SIG-M5 (cell line): ENCODE results near the gene MYLK2.
"Not testable (repeated sequence)": the region's sequence is repeated elsewhere in the genome, so short reads cannot be mapped to it uniquely, and the experiment has no call there.

ENCODE experiments used
- DNase-seq: peaks from one replicate; lab custom pipeline; 2025; lab: John Stamatoyannopoulos, UW

Gene MYLK2

DNA sequence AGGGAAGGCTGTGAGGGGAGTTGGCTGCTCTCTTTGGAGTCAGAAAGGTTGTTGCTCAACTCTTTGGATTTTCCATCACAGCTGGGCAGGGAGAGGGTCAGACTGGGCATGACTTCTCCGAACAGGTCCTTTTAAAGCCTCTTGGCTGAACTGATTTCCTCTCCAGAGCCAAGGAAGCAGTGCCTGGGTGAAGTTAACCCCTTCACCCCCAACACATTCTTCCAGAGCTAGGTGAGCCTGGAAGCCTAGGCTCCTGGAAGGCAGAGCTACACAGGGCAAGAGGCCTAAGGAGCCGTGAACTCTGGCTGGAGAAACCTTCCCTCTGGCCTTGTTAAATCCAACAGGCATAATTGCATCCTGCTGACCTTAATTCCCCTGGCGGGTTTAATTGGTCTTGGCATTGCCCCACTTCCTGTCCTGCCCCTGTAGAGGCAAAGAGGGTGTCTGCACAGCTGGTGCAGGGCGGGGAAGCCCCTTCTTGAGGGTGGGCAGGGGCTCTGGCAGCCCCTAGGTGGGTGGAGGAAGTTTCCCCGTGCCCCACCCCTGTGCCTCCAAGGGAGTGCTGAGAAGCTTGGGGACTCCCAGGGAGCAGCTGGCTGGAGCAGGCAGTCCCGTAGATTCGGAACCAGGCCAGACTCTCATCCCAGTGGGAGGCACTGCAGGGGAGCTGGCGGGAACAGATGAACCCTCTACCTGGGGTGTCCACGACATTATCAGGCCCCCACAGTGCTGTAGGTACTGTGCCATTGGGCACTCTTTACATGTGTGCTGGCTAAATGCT lies 3.6 kb upstream of the MYLK2 start:
- no peak for DNase-seq

DNA sequence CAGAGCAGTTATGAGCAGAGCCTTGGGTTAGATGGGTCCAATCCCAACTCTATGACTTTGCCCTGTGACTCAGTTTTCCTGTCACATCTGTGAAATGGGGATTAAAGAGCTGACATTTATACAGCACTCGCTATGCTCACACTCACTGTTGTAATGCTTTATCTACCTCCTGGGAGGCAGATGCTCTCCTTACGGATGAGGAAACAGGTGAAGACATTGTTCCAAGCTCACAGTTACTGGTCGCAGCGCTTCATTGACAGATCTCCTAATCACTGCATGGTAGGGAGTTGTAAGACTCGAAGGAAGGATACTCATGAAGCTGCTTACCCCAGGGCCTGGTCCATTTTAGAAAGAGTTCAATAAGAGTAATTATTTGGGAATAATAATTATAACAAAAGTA lies 2.9 kb upstream of the MYLK2 start:
- DNase-seq = no peak

DNA sequence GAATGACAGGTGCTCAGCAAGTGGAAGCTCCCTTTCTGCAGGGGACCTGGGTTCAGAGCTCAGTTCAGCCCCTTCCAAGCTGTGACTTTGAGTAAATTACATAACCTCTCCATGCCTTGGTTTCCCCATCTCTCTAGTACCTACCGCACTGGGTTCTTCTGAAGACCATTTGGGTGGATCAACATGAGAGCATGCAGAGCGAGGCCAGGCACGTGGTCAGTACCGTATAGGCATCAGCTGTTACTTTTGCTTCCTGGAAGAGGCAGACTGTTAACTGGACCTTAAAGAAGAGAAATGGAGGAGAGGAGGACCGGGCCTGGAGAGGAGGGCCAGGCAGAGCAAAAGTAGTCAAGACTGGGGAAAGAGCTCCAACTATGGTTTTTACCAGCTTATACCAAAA lies 1.7 kb upstream of the MYLK2 start:
- no peak for DNase-seq

- DNase-seq = no peak
Measured at GRCh38 chr20:31818376-31818908, 714 bp upstream of the MYLK2 start.

GRCh38 chr20:31820228-31820627 lies 1.1 kb downstream of the MYLK2 start:
- no peak for DNase-seq

DNA sequence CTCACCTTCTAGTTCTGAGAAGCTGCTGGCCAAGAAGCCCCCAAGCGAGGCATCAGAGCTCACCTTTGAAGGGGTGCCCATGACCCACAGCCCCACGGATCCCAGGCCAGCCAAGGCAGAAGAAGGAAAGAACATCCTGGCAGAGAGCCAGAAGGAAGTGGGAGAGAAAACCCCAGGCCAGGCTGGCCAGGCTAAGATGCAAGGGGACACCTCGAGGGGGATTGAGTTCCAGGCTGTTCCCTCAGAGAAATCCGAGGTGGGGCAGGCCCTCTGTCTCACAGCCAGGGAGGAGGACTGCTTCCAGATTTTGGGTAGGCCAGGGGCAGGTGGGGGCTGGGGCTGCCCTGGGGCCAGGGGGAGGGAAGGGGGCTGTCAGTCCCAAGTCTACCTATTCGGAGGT lies 2.3 kb downstream of the MYLK2 start:
- no peak for DNase-seq

- no peak for DNase-seq
Measured at GRCh38 chr20:31822421-31823330, 3.5 kb downstream of the MYLK2 start.

DNA sequence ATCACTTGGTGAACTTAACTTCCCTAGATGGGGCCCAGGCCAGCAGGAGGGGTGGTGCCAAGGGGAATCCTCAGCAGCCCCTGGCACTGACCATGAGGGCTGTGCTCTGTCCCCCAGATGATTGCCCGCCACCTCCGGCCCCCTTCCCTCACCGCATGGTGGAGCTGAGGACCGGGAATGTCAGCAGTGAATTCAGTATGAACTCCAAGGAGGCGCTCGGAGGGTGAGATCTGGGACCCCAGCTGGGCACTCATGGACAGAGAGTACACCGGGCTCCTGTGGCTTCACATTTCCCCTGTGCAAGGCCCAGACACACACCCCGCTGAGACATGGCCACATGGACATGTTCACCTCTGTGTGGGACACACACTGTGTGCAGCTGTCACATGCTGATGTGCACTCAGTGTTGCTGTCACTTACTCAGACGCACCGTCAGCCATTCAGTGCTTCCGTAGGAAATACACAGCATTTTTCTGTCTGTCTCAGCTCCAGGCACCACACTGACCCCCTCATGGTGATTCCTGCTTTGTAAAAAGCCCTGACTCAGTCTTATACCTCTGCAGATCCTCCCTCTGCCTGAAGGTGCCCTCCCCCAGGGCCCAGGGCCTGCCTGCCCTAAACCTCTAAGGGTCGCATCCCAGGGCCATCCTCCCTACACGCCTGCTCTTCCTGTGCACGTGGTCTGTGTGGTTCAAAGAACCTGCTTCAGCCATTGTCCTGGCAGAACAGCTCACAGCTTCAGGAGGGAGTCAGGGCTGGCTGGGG lies 4.4 kb downstream of the MYLK2 start:
- no peak for DNase-seq

- DNase-seq = no peak
Measured at GRCh38 chr20:31824125-31824485, 4.9 kb downstream of the MYLK2 start.

GRCh38 chr20:31824554-31825313 lies 5.6 kb downstream of the MYLK2 start:
- DNase-seq = no peak

DNA sequence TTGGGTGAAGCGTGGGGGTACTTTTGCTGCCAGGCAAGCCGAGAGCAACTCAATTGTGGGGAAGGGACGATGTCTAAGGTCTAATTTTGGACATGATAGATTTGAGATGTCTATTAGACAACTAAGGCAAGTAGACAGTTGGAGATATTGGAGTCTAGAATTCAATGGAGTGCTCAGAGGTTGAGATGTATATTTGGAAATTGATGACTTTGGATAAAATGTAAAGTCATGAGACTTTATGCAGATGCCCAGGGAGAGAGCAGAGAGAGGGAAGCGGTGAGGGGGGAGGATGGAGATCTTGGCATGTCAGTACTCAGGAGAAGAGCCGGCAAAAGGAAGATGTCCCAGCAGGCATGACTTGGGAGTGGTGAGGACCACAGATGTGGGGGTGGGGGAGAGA lies 6.9 kb downstream of the MYLK2 start:
- DNase-seq = no peak

DNA sequence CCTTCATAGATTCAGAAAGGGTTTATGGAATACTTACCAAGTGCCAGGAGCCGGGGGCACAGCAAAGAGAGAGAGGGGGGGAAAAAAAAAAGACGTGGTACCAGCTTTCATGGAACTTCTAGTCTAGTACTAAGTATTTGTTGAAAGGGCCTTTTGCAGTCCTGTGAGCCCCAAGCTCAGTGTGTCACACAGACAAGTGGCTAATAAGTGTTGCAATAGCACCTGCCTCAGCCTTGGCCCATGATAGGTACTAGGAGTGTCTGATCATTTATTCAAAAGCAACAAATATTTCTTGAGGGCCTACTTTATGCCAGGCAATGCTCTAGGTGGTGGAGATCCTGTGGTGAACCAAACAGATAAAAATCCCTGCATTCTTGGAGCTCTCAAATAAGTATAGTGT lies 7.9 kb downstream of the MYLK2 start:
- DNase-seq = no peak

- not testable (repeated sequence) for DNase-seq
Measured at GRCh38 chr20:31828016-31828415, 8.9 kb downstream of the MYLK2 start.

DNA sequence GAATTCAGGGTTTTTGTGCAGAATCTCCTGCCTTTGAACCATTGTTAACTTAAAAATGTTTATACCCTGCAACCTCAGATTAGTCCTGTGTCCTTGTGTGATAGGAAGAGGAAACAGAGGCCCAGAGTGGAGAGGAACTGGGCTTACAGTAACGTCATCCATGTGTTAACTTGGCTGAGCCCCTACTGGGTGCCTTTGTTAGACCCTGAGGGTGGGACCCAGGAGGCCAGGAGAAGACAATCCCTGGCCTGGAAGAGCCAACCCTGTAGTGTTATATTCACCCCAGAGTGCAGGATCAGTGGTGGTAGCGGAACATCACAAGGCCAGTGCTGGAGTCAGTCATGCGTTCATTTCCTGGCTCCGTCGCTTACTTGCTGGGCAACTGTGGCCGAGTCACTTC lies 10.6 kb downstream of the MYLK2 start:
- no peak for DNase-seq

- no peak for DNase-seq
Measured at GRCh38 chr20:31830406-31830981, 11.3 kb downstream of the MYLK2 start.

DNA sequence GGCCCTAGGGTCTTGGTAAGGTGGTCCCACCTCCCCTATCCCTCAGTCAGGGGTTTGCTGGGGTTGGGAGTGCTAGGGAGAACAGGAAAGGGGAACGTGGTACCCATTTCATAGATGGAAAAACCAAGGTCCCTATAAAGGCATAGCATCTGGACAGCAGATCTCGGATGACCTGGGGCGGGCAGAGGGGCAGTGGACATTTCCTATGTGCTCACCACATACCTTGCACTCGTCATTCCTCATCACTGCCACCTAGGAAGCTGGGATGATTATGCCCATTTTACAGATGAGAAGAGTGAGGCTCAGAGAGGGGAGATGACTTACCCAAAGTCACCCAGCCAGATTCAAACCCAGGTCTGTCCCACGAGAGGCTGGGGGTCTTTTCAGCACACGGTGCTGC lies 12.1 kb downstream of the MYLK2 start:
- no peak for DNase-seq

- DNase-seq = no peak
Measured at GRCh38 chr20:31831771-31832306, 12.7 kb downstream of the MYLK2 start.

- DNase-seq = no peak
Measured at GRCh38 chr20:31833130-31833930, 14.2 kb downstream of the MYLK2 start.

GRCh38 chr20:31833931-31834521 lies 14.9 kb downstream of the MYLK2 start:
- no peak for DNase-seq

- no peak for DNase-seq
Measured at GRCh38 chr20:31835554-31835953, 16.4 kb downstream of the MYLK2 start.
